ENCODE data around the gene DCLK1.

- TF ChIP-seq CTCF (IDR thresholded peaks at IDR 0.05; ENCODE audit: low read depth, low read length, missing input control), result no peak
- TF ChIP-seq RAD21 (IDR thresholded peaks at IDR 0.05), result no peak
- no peak for TF ChIP-seq SP1 (IDR thresholded peaks at IDR 0.05)
- no peak for TF ChIP-seq TAF1 (conservative IDR thresholded peaks at IDR 0.05)
- TF ChIP-seq YY1 (IDR thresholded peaks at IDR 0.05), result no peak
- TF ChIP-seq REST (IDR thresholded peaks at IDR 0.05), result no peak
- TF ChIP-seq JUND (IDR thresholded peaks at IDR 0.05), result no peak
- TF ChIP-seq MAX (IDR thresholded peaks at IDR 0.05), result no peak
- TF ChIP-seq FOXA2 (IDR thresholded peaks at IDR 0.05), result no peak
- no peak for TF ChIP-seq ZBTB33 (IDR thresholded peaks at IDR 0.05)
- no peak for TF ChIP-seq GABPA (IDR thresholded peaks at IDR 0.05 in 1 of 2, conservative IDR thresholded peaks at IDR 0.05 in 1 of 2)
- no peak for TF ChIP-seq NR2F2 (IDR thresholded peaks at IDR 0.05)
- TF ChIP-seq EGR1 (IDR thresholded peaks at IDR 0.05; ENCODE audit: low read depth in 2 of 2), result no peak
- no peak for TF ChIP-seq HNF4G (IDR thresholded peaks at IDR 0.05)
These were observed 26.3 kb upstream of the DCLK1 start for GRCh38 chr13:36157480-36157879.
